Activated CD8-positive, alpha-beta T cell treated with anti-CD3 and anti-CD28 coated beads, Interleukin-2, amount 10 ng/mL, durations not matched to agents 7 days and 5 days (primary cell): Measurements from ENCODE around the gene CXCL6. TPM values are rescaled to one million over a fixed set of nuclear protein-coding genes. Genes with fewer than 3 reads are reported as not detected.

Source experiments
- ATAC-seq: fragments of 150-1000 bp; cut with Tn5 transposase; one replicate; pipeline ENCODE4 v1.10.0; 2021; ENCODE audit warnings: moderate library complexity
- CTCF ChIA-PET: fragments of 350-600 bp; sonication (Branson Sonifier 250); formaldehyde crosslinking; loops from one replicate; lab custom pipeline; 2021; ENCODE audit warnings: antibody characterized with exemption; lab: Charles Lee
- POLR2A ChIA-PET: fragments of 350-600 bp; sonication (Branson Sonifier 250); formaldehyde crosslinking; loops from one replicate; lab custom pipeline; 2021; ENCODE audit warnings: antibody characterized with exemption; lab: Charles Lee
- DNase-seq: peaks from one replicate; pipeline ENCODE4 v3.0.0-alpha.2; 2020
- H3K27ac Mint-ChIP-seq: one replicate; pipeline ENCODE4 v1.8.0; 2021; ENCODE audit warnings: mild to moderate bottlenecking, mixed read lengths
- H3K27me3 Mint-ChIP-seq: one replicate; pipeline ENCODE4 v1.8.0; 2021; ENCODE audit warnings: low read depth, mixed read lengths
- H3K36me3 Mint-ChIP-seq: one replicate; pipeline ENCODE4 v1.8.0; 2021; ENCODE audit warnings: low read depth, mixed read lengths
- H3K4me1 Mint-ChIP-seq: one replicate; pipeline ENCODE4 v1.8.0; 2021; ENCODE audit warnings: low read depth, mixed read lengths
- H3K4me3 Mint-ChIP-seq: one replicate; pipeline ENCODE4 v1.8.0; 2021; ENCODE audit warnings: mild to moderate bottlenecking, mixed read lengths
- H3K9me3 Mint-ChIP-seq: one replicate; pipeline ENCODE4 v1.8.0; 2022; ENCODE audit warnings: mixed read lengths; ENCODE audit not compliant: insufficient read depth
- total RNA-seq, 2 experiments: library from RNA; stranded (reverse); gene quantifications; one replicate each; pipeline ENCODE4 v1.2.3, GENCODE V29; 2021

CXCL6 gene
- total RNA-seq, 2 experiments from 2014 or later: not detected

DNA sequence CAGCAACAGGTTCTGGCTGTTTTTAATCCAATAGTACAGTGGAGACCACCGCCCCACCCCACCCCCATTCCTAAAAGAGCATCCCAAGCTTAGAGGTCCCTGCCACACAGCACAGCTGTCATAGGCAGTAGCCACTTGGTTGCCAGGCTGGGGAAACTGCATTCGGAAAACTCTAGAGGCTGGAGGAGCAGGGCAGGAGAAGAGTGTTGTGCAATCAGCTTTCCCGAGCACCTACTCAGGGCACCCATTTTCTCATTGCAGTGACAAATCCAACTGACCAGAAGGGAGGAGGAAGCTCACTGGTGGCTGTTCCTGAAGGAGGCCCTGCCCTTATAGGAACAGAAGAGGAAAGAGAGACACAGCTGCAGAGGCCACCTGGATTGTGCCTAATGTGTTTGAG, 33.8 kb downstream of the CXCL6 start:
- Mint-ChIP-seq H3K4me3 (no peak overlapping the region), H3K4me1 (no peaks in the 10 kb centered on the region), H3K27me3 (peaks cover 20% of the 10 kb centered on the region), H3K36me3 (no peaks in the 10 kb centered on the region), H3K27ac (no peak overlapping the region), H3K9me3 (no peaks in the 10 kb centered on the region)
- ATAC-seq: no peak
- no peak for DNase-seq
- ChIA-PET POLR2A (no interaction called here), CTCF (no interaction called here)

DNA sequence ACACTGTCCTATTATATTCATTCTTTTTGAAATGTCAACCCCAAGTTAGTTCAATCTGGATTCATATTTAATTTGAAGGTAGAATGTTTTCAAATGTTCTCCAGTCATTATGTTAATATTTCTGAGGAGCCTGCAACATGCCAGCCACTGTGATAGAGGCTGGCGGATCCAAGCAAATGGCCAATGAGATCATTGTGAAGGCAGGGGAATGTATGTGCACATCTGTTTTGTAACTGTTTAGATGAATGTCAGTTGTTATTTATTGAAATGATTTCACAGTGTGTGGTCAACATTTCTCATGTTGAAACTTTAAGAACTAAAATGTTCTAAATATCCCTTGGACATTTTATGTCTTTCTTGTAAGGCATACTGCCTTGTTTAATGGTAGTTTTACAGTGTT, 34.3 kb downstream of the CXCL6 start:
- Mint-ChIP-seq H3K4me3 (no peak overlapping the region), H3K27ac (no peak overlapping the region), H3K27me3 (peaks cover 20% of the 10 kb centered on the region), H3K9me3 (no peaks in the 10 kb centered on the region), H3K4me1 (no peaks in the 10 kb centered on the region), H3K36me3 (no peaks in the 10 kb centered on the region)
- no peak for ATAC-seq
- CTCF ChIA-PET: no interaction called here
- DNase-seq: no peak
- POLR2A ChIA-PET: no interaction called here

DNA sequence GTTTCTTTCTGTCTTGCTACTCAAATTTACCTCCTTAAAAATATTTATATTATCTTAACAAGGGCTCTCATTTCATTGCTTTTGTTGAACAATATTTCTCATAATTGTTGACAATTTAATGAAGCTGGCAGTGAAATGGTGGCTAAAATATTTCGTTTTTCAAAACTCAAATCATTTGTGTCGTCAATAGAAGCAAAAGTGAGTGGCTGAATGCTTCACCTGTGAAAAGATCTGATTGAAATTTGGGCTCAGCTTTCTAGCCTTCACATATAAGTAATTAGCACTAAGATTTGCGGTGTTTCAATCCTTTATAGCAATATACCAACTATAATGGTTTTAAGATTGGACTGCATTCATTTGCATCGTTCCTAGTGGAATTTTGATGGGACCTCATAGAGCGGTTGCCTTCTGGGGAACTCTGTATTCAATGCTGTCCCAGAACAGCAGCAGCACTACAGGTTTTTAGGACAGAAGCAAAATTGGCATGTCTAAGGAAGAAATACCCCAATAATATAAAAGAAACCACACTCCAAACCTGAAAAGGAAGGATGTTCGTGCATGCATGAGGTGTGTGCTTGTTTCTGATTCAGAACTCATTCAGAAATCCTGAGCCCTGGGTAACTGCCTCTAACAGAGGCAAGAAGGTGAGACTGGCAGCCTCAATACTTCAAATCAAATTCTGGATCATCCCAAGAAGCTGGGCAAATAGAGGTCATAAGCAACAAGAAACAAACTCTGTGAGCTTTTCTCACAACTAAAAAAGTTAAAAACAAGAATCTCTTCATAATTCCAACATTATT, 35.2 kb downstream of the CXCL6 start:
- POLR2A ChIA-PET: no interaction called here
- Mint-ChIP-seq H3K4me1 (no peaks in the 10 kb centered on the region), H3K4me3 (no peak overlapping the region), H3K36me3 (no peaks in the 10 kb centered on the region), H3K27me3 (peaks cover 19% of the 10 kb centered on the region), H3K9me3 (no peaks in the 10 kb centered on the region), H3K27ac (no peak overlapping the region)
- no peak for ATAC-seq
- no peak for DNase-seq
- CTCF ChIA-PET: no interaction called here

DNA sequence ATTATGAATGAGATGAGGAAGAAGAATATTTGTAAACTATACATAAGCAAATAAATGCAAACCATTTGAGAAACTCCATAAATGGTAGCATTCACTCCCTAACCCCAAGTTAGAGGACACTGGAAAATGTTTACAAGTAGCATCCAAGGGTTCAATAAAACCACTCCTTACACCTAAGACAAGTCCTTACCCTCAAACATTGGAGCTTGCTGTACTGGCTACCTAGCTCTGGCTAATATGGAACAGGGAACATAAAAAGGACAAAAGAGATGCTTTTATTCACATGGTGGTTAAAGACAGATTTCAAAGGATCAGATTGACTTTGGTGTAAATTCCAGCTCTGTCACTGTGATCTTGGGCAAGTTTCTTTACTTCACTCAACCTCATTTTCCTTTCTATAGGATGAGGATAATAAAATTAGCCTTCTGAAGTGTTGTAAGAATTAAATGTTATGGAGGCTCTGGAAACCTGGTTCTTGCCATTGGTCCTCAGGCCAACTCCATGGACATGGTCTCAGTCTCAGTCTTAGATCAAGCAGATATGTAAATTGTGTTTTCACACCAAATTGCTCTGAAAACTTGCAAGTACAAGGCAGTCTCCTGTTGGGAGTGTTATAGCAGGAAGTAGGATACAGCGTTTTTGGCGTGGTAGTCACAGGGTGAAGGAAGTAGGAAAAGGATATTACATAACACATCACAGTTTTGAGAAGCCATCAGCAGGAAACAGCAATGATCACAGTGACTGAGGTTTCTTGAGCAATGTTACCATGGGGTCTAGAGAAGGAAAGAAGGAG, 36.0 kb downstream of the CXCL6 start:
- DNase-seq (no peak), ATAC-seq (no peak)
- Mint-ChIP-seq H3K36me3 (no peaks in the 10 kb centered on the region), H3K9me3 (no peaks in the 10 kb centered on the region), H3K4me1 (no peaks in the 10 kb centered on the region), H3K27ac (no peak overlapping the region), H3K27me3 (peaks cover 19% of the 10 kb centered on the region), H3K4me3 (no peak overlapping the region)
- ChIA-PET POLR2A (no interaction called here), CTCF (no interaction called here)

DNA sequence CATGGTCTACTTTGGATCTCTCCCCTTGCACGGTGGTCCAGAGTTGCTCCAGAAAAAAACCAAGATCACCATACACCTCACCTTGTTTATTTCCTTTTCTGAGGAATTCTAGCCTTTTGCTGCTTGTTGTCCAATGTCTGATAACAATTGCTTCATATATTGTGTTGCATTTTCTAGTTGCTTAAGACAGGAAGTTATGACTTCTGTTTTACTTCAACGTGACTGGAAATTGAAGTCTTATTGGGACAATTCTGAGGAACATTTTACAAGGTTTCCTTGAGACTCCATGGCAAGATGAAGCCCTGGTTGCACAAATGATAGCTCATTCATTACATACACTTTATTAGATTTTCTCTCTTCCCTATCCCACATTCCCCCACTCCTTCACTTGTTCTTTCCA, 37.9 kb downstream of the CXCL6 start:
- no peak for ATAC-seq
- no peak overlapping the region for H3K4me3 Mint-ChIP-seq

DNA sequence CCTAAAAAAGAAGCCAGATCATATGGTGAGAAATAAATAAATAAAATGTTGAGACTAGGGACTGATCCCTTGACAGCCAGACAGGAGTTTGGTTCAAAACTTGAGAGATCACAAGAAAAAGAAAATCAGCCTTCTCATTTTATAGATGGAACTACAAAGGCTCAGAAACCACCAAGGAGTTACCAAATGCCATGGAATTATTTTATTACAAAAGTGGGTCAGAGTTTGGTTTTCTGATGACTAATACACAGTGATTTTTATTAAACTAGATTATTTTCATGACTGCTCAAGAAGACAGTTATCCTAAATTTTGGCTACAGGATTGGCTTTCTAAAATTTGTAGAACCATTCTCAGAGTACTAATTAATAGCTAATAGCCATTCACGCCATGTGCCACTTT, 38.9 kb downstream of the CXCL6 start:
- Mint-ChIP-seq H3K4me1 (no peaks in the 10 kb centered on the region), H3K27me3 (peaks cover 4% of the 10 kb centered on the region), H3K27ac (no peak overlapping the region), H3K4me3 (no peak overlapping the region), H3K36me3 (no peaks in the 10 kb centered on the region), H3K9me3 (no peaks in the 10 kb centered on the region)
- DNase-seq: no peak
- ChIA-PET CTCF (no interaction called here), POLR2A (no interaction called here)
- ATAC-seq: no peak

More for the DNA sequence above, 37.9 kb downstream of the CXCL6 start:
- CTCF ChIA-PET: no interaction called here
- POLR2A ChIA-PET: no interaction called here
- no peak overlapping the region for H3K27ac Mint-ChIP-seq
- no peaks in the 10 kb centered on the region for H3K4me1 Mint-ChIP-seq
- DNase-seq: no peak
- no peaks in the 10 kb centered on the region for H3K9me3 Mint-ChIP-seq
- no peaks in the 10 kb centered on the region for H3K36me3 Mint-ChIP-seq
- H3K27me3 Mint-ChIP-seq: peaks cover 11% of the 10 kb centered on the region

DNA sequence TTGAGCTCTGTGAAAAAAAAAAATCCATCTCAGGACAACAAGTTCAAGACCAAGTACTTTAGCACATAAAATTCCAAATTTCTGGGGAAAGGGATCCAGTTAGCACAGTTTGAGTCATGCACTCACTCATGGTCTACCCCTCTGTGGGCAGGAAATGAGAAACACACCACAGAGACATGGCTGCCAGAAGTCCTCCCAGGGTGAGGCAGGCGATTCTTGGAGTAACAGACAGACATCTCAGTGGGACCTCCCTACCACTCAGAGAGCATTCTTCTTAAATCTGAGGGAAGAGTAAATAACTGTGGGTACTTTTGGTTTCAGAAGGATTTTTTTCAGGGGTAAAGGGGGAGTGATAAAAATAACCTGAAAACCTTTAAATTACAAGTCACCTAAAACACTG, 46.8 kb downstream of the CXCL6 start:
- no peak overlapping the region for H3K27ac Mint-ChIP-seq
- no peaks in the 10 kb centered on the region for H3K4me1 Mint-ChIP-seq
- H3K4me3 Mint-ChIP-seq: no peak overlapping the region
- no peaks in the 10 kb centered on the region for H3K36me3 Mint-ChIP-seq
- ATAC-seq (no peak), DNase-seq (no peak)
- no peaks in the 10 kb centered on the region for H3K9me3 Mint-ChIP-seq
- H3K27me3 Mint-ChIP-seq: peaks cover 4% of the 10 kb centered on the region
- CTCF ChIA-PET: no interaction called here
- POLR2A ChIA-PET: no interaction called here

DNA sequence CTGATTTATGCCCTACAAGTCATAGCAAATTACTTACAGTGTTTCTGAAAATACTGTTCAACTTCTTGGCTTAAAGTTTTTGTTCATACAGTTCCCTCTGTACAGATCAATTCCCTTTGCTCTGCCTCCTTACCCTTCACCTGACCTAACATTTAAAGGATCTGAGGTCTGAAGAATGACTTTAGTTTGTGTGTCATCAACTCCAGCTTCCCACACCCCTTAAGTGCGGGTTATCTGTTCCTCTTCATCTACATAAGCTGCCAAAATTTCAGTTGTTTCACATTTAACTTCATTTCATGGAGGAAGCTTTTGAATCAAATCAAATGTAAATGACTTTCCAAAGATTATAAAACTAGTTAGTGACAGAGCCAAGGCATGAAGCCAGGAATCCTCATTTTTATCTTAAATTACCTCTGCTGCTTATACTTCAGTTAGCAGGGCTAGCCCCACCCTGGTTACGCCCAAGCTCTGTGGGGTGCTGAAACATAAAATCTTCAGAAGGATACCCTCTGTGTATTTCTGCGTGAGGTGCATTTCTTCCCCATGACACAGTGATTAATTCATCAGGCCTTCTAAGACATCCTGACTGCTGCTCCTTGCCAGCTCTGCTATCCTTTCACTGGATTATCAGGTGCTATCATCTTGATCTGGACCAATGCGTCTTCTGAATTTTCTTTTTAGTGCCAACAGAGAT, 49.2 kb downstream of the CXCL6 start:
- no peak overlapping the region for H3K4me3 Mint-ChIP-seq

More for the DNA sequence above, 49.2 kb downstream of the CXCL6 start:
- H3K27me3 Mint-ChIP-seq: peaks cover 7% of the 10 kb centered on the region
- CTCF ChIA-PET: no interaction called here
- no peaks in the 10 kb centered on the region for H3K4me1 Mint-ChIP-seq
- POLR2A ChIA-PET: no interaction called here
- H3K9me3 Mint-ChIP-seq: no peaks in the 10 kb centered on the region
- H3K36me3 Mint-ChIP-seq: no peaks in the 10 kb centered on the region
- DNase-seq: no peak
- no peak for ATAC-seq
- H3K27ac Mint-ChIP-seq: no peak overlapping the region

Other genes starting within 250 kb of the CXCL6 start
- gene RASSF6, start 216.2 kb upstream of the CXCL6 start, total RNA-seq: not detected
- gene CXCL8, start 96.1 kb upstream of the CXCL6 start, total RNA-seq: not detected
- not detected for gene PF4V1, start 16.6 kb downstream of the CXCL6 start, total RNA-seq
- not detected for gene CXCL1, start 32.7 kb downstream of the CXCL6 start, total RNA-seq
- gene PF4, start 145.3 kb downstream of the CXCL6 start, total RNA-seq: not detected
- gene PPBP, start 151.5 kb downstream of the CXCL6 start, total RNA-seq: not detected
- not detected for gene CXCL5, start 162.0 kb downstream of the CXCL6 start, total RNA-seq
- gene CXCL3, start 202.0 kb downstream of the CXCL6 start, total RNA-seq: not detected